ENCODE measurements around the gene FGFRL1. TPM values are rescaled to one million over a fixed set of nuclear protein-coding genes. Genes with fewer than 3 reads are reported as not detected.

Gene FGFRL1
- polyA plus RNA-seq, 2 of the 4 experiments (the other 2 are of a cell fraction): 4.7 to 11.2 TPM

- ATAC-seq (peak in 1 of 2 experiments; percentile 2; a peak in 1 of 6 replicates), DNase-seq (ENCODE audit: low read depth in 1 of 2, low spot score in 1 of 2) (no peak), FAIRE-seq (no peak)
- ChIA-PET POLR2A (no interaction called here), CTCF (no interaction called here)
- Histone ChIP-seq H3K27ac (no peak overlapping the region), H3K9me3 (no peaks in the 10 kb centered on the region), H3K4me1 (no peaks in the 10 kb centered on the region), H3K4me3 (no peak overlapping the region), H3K4me2 (no peak overlapping the region)
- no CpG with 5 or more reads among the region's 17 CpGs for WGBS (ENCODE audit: missing lambda C conversion rate)
- no peak for TF ChIP-seq HEYL (CRISPR knock-in tag; IDR thresholded peaks at IDR 0.05)
- TF ChIP-seq NR3C1 (IDR thresholded peaks at IDR 0.05): no peak
- no peak for TF ChIP-seq JUNB (IDR thresholded peaks at IDR 0.05)
- TF ChIP-seq, protein P1, sequence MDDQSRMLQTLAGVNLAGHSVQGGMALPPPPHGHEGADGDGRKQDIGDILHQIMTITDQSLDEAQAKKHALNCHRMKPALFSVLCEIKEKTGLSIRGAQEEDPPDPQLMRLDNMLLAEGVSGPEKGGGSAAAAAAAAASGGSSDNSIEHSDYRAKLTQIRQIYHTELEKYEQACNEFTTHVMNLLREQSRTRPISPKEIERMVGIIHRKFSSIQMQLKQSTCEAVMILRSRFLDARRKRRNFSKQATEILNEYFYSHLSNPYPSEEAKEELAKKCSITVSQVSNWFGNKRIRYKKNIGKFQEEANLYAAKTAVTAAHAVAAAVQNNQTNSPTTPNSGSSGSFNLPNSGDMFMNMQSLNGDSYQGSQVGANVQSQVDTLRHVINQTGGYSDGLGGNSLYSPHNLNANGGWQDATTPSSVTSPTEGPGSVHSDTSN (IDR thresholded peaks at IDR 0.05): no peak
- no peak for TF ChIP-seq JUN (IDR thresholded peaks at IDR 0.05)
- no peak for TF ChIP-seq SMC3 (IDR thresholded peaks at IDR 0.05)
- TF ChIP-seq HOXB13 (CRISPR knock-in tag; IDR thresholded peaks at IDR 0.05; ENCODE audit: low read depth): no peak
- TF ChIP-seq, protein P2, sequence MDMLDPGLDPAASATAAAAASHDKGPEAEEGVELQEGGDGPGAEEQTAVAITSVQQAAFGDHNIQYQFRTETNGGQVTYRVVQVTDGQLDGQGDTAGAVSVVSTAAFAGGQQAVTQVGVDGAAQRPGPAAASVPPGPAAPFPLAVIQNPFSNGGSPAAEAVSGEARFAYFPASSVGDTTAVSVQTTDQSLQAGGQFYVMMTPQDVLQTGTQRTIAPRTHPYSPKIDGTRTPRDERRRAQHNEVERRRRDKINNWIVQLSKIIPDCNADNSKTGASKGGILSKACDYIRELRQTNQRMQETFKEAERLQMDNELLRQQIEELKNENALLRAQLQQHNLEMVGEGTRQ (IDR thresholded peaks at IDR 0.05): no peak
- TF ChIP-seq RARB (CRISPR knock-in tag; IDR thresholded peaks at IDR 0.05): no peak
- TF ChIP-seq PHF8 (IDR thresholded peaks at IDR 0.05; ENCODE audit: borderline replicate concordance, low read depth): no peak
- TF ChIP-seq, protein P3, sequence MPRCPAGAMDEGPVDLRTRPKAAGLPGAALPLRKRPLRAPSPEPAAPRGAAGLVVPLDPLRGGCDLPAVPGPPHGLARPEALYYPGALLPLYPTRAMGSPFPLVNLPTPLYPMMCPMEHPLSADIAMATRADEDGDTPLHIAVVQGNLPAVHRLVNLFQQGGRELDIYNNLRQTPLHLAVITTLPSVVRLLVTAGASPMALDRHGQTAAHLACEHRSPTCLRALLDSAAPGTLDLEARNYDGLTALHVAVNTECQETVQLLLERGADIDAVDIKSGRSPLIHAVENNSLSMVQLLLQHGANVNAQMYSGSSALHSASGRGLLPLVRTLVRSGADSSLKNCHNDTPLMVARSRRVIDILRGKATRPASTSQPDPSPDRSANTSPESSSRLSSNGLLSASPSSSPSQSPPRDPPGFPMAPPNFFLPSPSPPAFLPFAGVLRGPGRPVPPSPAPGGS (IDR thresholded peaks at IDR 0.05): no peak
- no peak for TF ChIP-seq EHF (CRISPR knock-in tag; IDR thresholded peaks at IDR 0.05)
- no peak for TF ChIP-seq POLR2A (IDR thresholded peaks at IDR 0.05; ENCODE audit: low read length)
- no peak for TF ChIP-seq MAZ (IDR thresholded peaks at IDR 0.05; ENCODE audit: borderline replicate concordance, low read depth, low read length)
- TF ChIP-seq, protein P4, sequence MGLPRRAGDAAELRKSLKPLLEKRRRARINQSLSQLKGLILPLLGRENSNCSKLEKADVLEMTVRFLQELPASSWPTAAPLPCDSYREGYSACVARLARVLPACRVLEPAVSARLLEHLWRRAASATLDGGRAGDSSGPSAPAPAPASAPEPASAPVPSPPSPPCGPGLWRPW (IDR thresholded peaks at IDR 0.05): no peak
- no peak for TF ChIP-seq RAD21 (conservative IDR thresholded peaks at IDR 0.05 in 1 of 2, IDR thresholded peaks at IDR 0.05 in 1 of 2)
- TF ChIP-seq KDM1A (IDR thresholded peaks at IDR 0.05; ENCODE audit: low read depth): no peak
Measured at GRCh38 chr4:1029529-1029928, 18.1 kb downstream of the FGFRL1 start.

DNA sequence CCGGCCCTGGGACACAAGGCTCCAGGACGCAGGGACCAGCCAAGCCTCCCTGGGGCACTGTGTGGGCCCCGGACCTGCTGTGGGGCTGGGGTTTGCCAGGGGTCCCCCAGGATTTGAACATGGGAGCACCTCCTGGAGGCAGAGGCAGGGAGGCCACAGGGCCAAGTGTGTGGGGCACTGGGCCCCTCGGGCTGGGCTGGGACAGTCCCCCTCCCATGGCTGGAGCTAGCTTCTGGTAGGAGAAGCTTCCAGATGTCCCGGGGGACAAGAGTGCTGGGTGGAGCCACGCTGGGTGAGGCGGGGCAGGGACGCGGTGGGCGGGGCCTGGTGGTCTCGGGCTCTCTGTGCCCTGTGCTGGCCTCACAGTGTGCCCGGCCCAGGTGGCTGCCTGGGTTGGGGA lies 18.6 kb downstream of the FGFRL1 start:
- ATAC-seq: peak in 1 of 2 experiments; percentile 43; a peak in 3 of 6 replicates

DNA sequence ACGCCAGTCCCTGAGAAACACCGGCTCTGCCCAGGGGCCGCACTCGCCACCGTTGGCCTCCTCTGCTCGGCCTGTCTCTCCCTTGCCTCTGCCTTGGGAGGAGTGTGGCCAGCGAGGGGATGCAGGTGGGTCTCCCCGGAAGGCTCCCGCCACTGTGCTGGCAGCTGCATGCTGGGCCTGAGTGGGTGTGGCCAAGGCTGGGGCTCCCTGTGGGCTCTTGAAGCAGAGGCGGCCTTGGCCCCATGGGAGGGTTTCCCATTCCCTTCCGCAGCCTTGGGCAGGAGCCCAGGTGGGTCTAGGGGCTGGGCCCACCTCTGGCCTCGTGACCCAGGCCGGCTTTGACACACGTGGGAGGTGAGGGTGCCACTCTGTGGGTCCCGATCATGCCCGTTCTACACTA lies 19.1 kb downstream of the FGFRL1 start:
- DNase-seq (ENCODE audit: low read depth in 1 of 2, low spot score in 1 of 2) (no peak), ATAC-seq (0 out of 6 replicates have a peak, but pooled peaks of 1 of the 2 experiments have one; percentile 4), FAIRE-seq (no peak)
- no peak overlapping the region for H3K27ac ChIP-seq
- no peak for TF ChIP-seq E2F6 (IDR thresholded peaks at IDR 0.05; ENCODE audit: borderline replicate concordance, low read depth)
- TF ChIP-seq, protein P5, sequence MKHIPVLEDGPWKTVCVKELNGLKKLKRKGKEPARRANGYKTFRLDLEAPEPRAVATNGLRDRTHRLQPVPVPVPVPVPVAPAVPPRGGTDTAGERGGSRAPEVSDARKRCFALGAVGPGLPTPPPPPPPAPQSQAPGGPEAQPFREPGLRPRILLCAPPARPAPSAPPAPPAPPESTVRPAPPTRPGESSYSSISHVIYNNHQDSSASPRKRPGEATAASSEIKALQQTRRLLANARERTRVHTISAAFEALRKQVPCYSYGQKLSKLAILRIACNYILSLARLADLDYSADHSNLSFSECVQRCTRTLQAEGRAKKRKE (CRISPR knock-in tag; IDR thresholded peaks at IDR 0.05; ENCODE audit: low read depth): no peak
- TF ChIP-seq ZSCAN20 (CRISPR knock-in tag; IDR thresholded peaks at IDR 0.05): no peak
- TF ChIP-seq NR3C1 (IDR thresholded peaks at IDR 0.05): no peak
- TF ChIP-seq, protein P6, sequence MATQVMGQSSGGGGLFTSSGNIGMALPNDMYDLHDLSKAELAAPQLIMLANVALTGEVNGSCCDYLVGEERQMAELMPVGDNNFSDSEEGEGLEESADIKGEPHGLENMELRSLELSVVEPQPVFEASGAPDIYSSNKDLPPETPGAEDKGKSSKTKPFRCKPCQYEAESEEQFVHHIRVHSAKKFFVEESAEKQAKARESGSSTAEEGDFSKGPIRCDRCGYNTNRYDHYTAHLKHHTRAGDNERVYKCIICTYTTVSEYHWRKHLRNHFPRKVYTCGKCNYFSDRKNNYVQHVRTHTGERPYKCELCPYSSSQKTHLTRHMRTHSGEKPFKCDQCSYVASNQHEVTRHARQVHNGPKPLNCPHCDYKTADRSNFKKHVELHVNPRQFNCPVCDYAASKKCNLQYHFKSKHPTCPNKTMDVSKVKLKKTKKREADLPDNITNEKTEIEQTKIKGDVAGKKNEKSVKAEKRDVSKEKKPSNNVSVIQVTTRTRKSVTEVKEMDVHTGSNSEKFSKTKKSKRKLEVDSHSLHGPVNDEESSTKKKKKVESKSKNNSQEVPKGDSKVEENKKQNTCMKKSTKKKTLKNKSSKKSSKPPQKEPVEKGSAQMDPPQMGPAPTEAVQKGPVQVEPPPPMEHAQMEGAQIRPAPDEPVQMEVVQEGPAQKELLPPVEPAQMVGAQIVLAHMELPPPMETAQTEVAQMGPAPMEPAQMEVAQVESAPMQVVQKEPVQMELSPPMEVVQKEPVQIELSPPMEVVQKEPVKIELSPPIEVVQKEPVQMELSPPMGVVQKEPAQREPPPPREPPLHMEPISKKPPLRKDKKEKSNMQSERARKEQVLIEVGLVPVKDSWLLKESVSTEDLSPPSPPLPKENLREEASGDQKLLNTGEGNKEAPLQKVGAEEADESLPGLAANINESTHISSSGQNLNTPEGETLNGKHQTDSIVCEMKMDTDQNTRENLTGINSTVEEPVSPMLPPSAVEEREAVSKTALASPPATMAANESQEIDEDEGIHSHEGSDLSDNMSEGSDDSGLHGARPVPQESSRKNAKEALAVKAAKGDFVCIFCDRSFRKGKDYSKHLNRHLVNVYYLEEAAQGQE (IDR thresholded peaks at IDR 0.05): no peak
- H3K4me3 ChIP-seq: no peak overlapping the region
- ChIA-PET POLR2A (no interaction called here), CTCF (no interaction called here)
- no peaks in the 10 kb centered on the region for H3K9me3 ChIP-seq
- no peak overlapping the region for H3K4me2 ChIP-seq
- WGBS (ENCODE audit: missing lambda C conversion rate): 71% methylated on average over 7 of the region's 16 CpGs
- H3K4me1 ChIP-seq: no peaks in the 10 kb centered on the region

More for the DNA sequence above, 18.6 kb downstream of the FGFRL1 start:
- H3K4me1 ChIP-seq: no peaks in the 10 kb centered on the region
- POLR2A ChIA-PET: no interaction called here
- no peak overlapping the region for H3K27ac ChIP-seq
- H3K9me3 ChIP-seq: no peaks in the 10 kb centered on the region
- TF ChIP-seq HEYL (CRISPR knock-in tag; IDR thresholded peaks at IDR 0.05): no peak
- TF ChIP-seq ZFP36 (IDR thresholded peaks at IDR 0.05; ENCODE audit: borderline replicate concordance, partially characterized antibody): no peak
- TF ChIP-seq POLR2A (IDR thresholded peaks at IDR 0.05; ENCODE audit: low read length): no peak
- no peak for TF ChIP-seq BHLHE40 (IDR thresholded peaks at IDR 0.05; ENCODE audit: low read depth, low read length)
- TF ChIP-seq, protein P1 (IDR thresholded peaks at IDR 0.05): no peak
- no peak for TF ChIP-seq TP53 (CRISPR knock-in tag; IDR thresholded peaks at IDR 0.05)
- TF ChIP-seq RNF2 (IDR thresholded peaks at IDR 0.05; ENCODE audit: borderline replicate concordance, low read depth): no peak
- no peak for TF ChIP-seq RFX5 (IDR thresholded peaks at IDR 0.05)
- H3K4me2 ChIP-seq: no peak overlapping the region
- no peak overlapping the region for H3K4me3 ChIP-seq
- DNase-seq (ENCODE audit: low read depth in 1 of 2, low spot score in 1 of 2) (no peak), FAIRE-seq (no peak)
- 71% methylated on average over 3 of the region's 12 CpGs for WGBS (ENCODE audit: missing lambda C conversion rate)
- CTCF ChIA-PET: no interaction called here
